HPDE6-E6E7 (cell line): ENCODE data around the gene POFUT2.

ENCODE experiments used
- DNase-seq: peaks from one replicate; pipeline ENCODE4 v3.0.0; 2011; ENCODE audit warnings: missing footprints; ENCODE audit errors: extremely low spot score

The POFUT2 gene

GRCh38 chr21:45249626-45250025, 38.1 kb downstream of the POFUT2 start:
- DNase-seq, result no peak

- no peak for DNase-seq
These were observed 38.8 kb downstream of the POFUT2 start for GRCh38 chr21:45248893-45249381.

DNA sequence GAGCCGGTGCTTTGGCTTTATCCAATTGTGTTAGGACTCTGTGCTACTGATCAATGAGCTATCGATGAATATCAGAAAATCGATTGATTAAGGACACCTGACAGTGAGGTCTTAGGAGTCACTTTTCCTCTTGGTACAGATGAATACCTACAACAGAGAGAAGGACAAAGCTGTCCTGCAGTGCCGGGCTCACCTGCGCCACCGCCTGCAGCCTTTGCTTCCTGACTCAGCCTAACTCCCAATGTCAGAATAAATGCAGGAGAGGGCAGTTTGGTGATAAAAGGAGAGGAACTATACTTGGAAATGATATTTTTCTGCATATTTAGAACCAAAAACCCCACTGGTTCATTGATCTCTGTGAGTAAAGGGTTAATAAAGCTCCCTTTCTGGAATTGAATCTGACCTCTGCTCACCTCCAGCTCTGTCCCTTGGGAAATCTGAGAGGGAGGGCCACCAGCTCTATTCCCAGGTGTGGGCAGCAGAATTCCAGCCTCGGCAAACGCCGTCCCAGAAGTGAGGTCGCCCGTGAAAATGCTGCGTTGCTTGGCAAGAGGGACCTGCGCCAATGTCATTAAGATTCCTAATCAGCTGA, 39.3 kb downstream of the POFUT2 start:
- DNase-seq, result no peak

DNA sequence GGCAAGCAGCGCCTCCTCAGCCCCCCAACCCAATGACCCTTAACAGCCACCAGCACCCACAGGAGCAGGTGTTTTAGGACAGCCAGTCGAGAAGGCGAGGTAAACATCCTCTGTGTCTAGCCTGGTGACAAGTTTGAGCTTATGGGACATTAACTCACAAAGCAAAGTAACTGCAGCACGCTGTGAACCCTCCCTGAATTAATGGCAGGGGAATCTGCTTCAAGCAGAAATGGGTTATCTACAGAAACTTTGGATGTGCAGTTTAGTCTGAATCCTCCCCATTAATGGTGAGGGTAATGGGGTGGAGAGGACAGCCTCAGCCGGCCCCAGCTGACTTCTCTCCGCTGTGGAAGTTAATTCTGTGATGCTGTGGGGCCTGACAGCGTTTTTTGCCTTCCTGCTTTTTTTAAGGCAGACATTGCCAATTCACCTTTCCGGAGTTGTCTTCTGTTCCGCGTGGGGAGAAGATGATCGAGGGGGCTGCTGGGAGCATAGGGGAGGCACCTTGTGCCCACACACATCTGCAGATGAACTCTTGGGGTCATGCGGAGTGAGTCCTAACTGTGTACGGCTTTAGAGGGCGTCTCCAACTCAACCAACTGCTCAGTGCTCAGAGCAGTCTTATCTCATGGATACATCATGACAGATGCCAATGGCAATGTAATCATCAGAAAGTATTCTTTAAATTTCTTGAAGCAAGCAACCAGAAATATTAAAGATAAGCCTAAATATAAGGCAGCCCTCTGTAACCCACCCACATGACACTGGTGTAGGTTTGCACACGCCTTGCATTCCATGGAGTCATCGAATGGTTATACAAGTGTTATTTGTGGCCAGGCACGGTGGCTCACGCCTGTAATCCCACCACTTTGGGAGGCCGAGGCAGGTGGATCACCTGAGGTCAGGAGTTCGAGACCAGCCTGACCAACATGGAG, 41.0 kb downstream of the POFUT2 start:
- no peak for DNase-seq

- no peak for DNase-seq
These were observed 42.8 kb downstream of the POFUT2 start for GRCh38 chr21:45244799-45245340.

GRCh38 chr21:45243603-45244002, 44.1 kb downstream of the POFUT2 start:
- no peak for DNase-seq

DNA sequence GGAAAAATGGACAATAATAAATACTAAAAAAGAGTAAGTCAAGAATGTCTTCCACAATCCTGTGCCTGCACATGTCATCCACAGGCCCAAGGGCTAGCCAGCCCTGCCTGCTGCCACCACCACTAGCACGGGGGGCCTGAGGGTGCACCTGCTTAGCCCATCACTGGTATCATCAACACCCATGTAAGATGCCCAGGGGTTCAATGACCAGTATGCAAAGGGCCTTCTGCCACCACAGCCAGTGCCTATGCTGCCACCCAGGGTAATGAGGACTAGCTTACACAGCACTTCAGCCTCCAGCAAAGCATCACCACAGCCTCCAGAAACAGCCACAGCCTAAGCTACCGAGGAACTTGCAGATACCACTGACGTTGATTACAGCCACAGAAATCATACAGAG, 46.3 kb downstream of the POFUT2 start:
- no peak for DNase-seq

- DNase-seq, result no peak
These were observed 50.3 kb downstream of the POFUT2 start for GRCh38 chr21:45237401-45237800.

GRCh38 chr21:45236481-45236880, 51.2 kb downstream of the POFUT2 start:
- DNase-seq, result no peak

GRCh38 chr21:45235488-45235887, 52.2 kb downstream of the POFUT2 start:
- no peak for DNase-seq

DNA sequence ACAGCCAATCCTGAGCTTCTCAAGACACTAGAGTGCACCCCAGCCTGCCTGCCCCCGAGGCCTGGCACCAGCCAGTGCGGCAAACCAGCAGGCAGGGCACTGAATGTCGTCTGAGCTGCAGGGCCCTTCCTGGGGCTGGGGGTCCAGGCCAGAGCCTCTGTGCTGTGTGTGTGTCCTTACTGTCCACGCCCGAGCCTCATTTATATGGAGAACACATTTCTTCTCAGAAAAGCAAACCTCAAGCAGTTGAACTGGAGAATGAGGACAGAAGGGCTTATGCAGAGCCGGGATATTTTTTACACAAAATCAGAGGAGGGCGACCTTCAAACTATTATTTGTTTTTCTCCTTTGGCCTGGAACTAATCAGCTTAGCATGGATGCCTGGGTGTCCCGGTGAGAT, 52.7 kb downstream of the POFUT2 start:
- DNase-seq, result no peak

- DNase-seq, result no peak
These were observed 53.6 kb downstream of the POFUT2 start for GRCh38 chr21:45234127-45234526.

DNA sequence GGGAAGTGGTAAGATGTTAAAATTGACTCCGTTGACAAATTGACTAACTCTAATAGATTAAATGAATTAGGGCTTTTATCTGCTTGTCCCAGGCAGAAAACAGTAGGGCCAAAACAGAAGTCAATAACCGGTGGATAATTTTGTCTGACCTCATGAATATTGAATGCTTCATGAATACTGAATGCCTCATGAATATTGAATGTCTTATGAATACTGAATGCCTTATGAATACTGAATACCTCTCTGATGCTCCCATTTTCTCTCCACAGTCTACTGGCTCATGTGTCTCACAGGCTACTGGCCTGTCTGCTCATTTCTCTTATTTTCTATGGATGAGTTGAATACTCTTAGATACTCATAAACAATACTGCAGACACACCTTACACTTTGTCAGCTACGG, 56.0 kb downstream of the POFUT2 start:
- DNase-seq, result no peak

- no peak for DNase-seq
These were observed 58.9 kb downstream of the POFUT2 start for GRCh38 chr21:45228656-45229240.

DNA sequence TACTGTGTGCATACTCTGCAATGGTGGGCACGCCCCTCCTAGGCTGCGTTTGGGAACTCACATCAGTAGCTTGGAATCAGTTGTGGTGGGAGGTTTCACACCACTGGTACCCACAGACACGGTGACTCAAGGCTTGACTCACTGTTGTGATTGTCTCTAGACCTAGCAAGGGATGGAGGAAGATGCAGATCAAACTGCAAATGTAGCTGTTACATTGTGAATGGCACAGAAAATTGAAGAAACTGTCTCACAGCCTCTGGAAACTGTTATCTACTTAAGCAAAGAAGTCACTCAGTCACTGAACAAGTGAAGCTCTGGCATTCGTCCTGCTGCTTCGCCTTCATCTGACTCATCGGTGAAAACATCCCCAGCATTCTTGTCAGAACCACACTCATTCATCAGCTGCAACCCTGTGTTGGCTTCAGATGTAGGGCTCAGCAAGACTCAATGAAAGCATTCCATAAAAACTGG, 59.5 kb downstream of the POFUT2 start:
- DNase-seq, result peak; percentile 51

GRCh38 chr21:45227735-45228134, 60.0 kb downstream of the POFUT2 start:
- DNase-seq, result no peak

GRCh38 chr21:45226540-45227326, 61.0 kb downstream of the POFUT2 start:
- no peak for DNase-seq

DNA sequence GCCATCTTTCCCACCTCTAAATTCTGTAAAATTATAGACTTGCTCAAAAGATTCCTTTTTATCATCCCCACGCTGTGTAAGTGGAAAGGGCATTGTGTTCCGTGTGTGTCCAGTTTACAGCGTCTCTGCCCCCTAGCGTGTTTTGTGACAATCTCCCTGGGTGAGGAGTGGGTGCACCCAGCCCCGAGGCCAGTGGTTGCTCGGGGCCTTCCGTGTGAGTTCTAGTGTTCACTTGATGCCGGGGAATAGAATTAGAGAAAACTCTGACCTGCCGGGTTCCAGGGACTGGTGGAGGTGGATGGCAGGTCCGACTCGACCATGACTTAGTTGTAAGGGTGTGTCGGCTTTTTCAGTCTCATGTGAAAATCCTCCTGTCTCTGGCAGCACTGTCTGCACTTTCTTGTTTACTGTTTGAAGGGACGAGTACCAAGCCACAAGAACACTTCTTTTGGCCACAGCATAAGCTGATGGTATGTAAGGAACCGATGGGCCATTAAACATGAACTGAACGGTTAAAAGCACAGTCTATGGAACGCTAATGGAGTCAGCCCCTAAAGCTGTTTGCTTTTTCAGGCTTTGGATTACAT, 61.9 kb downstream of the POFUT2 start:
- no peak for DNase-seq

GRCh38 chr21:45225041-45225740, 62.5 kb downstream of the POFUT2 start:
- no peak for DNase-seq

DNA sequence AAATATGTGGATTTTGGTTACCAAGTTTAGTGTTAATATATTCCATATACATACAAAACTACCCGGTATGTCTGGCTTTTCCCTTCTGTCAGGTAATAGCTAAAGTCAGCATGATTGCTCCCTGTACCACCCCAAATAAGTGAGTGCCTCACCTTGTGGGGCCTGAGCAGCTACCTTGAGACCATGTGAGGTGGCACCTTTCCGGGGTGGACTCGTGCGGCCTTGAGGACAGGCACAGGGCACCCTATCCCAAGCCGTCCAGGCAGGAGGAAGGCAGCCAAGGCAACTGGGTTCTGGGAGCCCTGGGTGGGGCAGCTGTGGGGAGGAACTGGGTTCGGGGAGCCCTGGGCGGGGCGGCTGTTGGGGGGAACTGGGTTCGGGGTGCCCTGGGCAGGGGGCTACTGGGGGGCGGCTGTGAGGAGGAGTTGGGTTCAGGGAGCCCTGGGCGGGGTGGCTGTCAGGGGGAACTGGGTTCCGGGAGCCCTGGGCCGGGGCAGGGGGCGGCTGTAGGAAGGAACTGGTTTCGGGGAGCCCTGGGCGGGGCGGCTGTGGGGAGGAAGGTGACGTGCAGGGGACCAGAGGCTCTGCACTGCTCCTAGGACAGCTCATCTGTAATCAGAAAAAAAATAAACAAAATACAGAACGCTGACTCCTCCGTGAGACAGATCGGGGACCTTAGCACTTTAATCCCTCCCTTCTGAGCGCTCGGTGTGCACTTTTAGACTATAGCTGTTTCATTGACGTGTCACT, 63.3 kb downstream of the POFUT2 start:
- DNase-seq, result no peak
